Mucosa of rectum (tissue), 2 donors: ENCODE measurements around the gene AIFM2.
"Not testable (repeated sequence)": the region's sequence is repeated elsewhere in the genome, so short reads cannot be mapped to it uniquely, and the experiment has no call there.

Source experiments
- H3K27ac ChIP-seq, 2 donors: one replicate each; pipeline ENCODE4 v1.7.0; 2013; ENCODE audit warnings: inconsistent platforms in 2 of 2, low read depth in 2 of 2, low read length in 2 of 2
- H3K27me3 ChIP-seq, 2 donors: one replicate each; pipeline ENCODE4 v1.7.0; 2013; ENCODE audit warnings: low read length in 2 of 2; ENCODE audit not compliant: control insufficient read depth in 2 of 2, insufficient read depth in 2 of 2
- H3K36me3 ChIP-seq, 2 donors: one replicate each; pipeline ENCODE4 v1.7.0; 2013; ENCODE audit warnings: low read length in 2 of 2; ENCODE audit not compliant: control insufficient read depth in 2 of 2, insufficient read depth in 2 of 2
- H3K4me1 ChIP-seq, 2 donors: one replicate each; pipeline ENCODE4 v1.7.0; 2013; ENCODE audit warnings: low read length in 2 of 2, mild to moderate bottlenecking in 1 of 2; ENCODE audit not compliant: control insufficient read depth in 2 of 2, insufficient read depth in 2 of 2
- H3K4me3 ChIP-seq, 2 donors: one replicate each; pipeline ENCODE4 v1.7.0; 2013; ENCODE audit warnings: low read length in 2 of 2
- H3K9ac ChIP-seq, 2 donors: one replicate each; pipeline ENCODE4 v1.7.0; 2013; ENCODE audit warnings: low read length in 2 of 2, low read depth in 1 of 2, mild to moderate bottlenecking in 1 of 2
- H3K9me3 ChIP-seq, 2 donors: one replicate each; pipeline ENCODE4 v1.7.0; 2013; ENCODE audit warnings: low read length in 2 of 2; ENCODE audit not compliant: control insufficient read depth in 2 of 2
- donor health status: healthy.
- donor health status: Normal muscosa, but diverticular disease.

Gene AIFM2

GRCh38 chr10:70166394-70166793, 33.8 kb upstream of the AIFM2 start:
- peaks cover 18 to 20% of the 10 kb centered on the region in 2 donors for H3K4me1 ChIP-seq
- no peaks in the 10 kb centered on the region for H3K9me3 ChIP-seq
- H3K9ac ChIP-seq = no peak overlapping the region
- H3K27me3 ChIP-seq = no peaks in the 10 kb centered on the region
- no peak overlapping the region for H3K4me3 ChIP-seq
- no peak overlapping the region for H3K27ac ChIP-seq
- peaks cover 11 to 12% of the 10 kb centered on the region in 2 donors for H3K36me3 ChIP-seq

- Histone ChIP-seq H3K9me3 (no peaks in the 10 kb centered on the region), H3K27me3 (no peaks in the 10 kb centered on the region), H3K9ac (no peak overlapping the region), H3K4me3 (no peak overlapping the region), H3K4me1 (peaks cover 10 to 11% of the 10 kb centered on the region in 2 donors), H3K27ac (no peak overlapping the region), H3K36me3 (peaks cover 20 to 30% of the 10 kb centered on the region in 2 donors)
Measured at GRCh38 chr10:70164163-70164562, 31.5 kb upstream of the AIFM2 start.

GRCh38 chr10:70163448-70163847, 30.8 kb upstream of the AIFM2 start:
- H3K27me3 ChIP-seq = no peaks in the 10 kb centered on the region
- no peak overlapping the region for H3K9ac ChIP-seq
- no peaks in the 10 kb centered on the region for H3K9me3 ChIP-seq
- H3K27ac ChIP-seq = no peak overlapping the region
- H3K36me3 ChIP-seq = peaks cover 20 to 30% of the 10 kb centered on the region in 2 donors
- no peak overlapping the region for H3K4me3 ChIP-seq
- peaks cover 5 to 6% of the 10 kb centered on the region in 2 donors for H3K4me1 ChIP-seq

- Histone ChIP-seq H3K36me3 (peaks cover 25 to 36% of the 10 kb centered on the region in 2 donors), H3K9ac (no peak overlapping the region), H3K27ac (no peak overlapping the region), H3K4me3 (no peak overlapping the region), H3K4me1 (peaks cover 5 to 6% of the 10 kb centered on the region in 2 donors), H3K27me3 (no peaks in the 10 kb centered on the region), H3K9me3 (no peaks in the 10 kb centered on the region)
Measured at GRCh38 chr10:70162892-70163201, 30.2 kb upstream of the AIFM2 start.

GRCh38 chr10:70162151-70162891, 29.7 kb upstream of the AIFM2 start:
- Histone ChIP-seq H3K4me3 (no peak overlapping the region), H3K9ac (no peak overlapping the region)

GRCh38 chr10:70160798-70161197, 28.2 kb upstream of the AIFM2 start:
- peaks cover 34 to 48% of the 10 kb centered on the region in 2 donors for H3K36me3 ChIP-seq
- H3K4me1 ChIP-seq = peaks cover 4 to 5% of the 10 kb centered on the region in 2 donors
- H3K9me3 ChIP-seq = no peaks in the 10 kb centered on the region
- H3K4me3 ChIP-seq = no peak overlapping the region
- H3K27ac ChIP-seq = no peak overlapping the region
- no peaks in the 10 kb centered on the region for H3K27me3 ChIP-seq
- no peak overlapping the region for H3K9ac ChIP-seq

More at GRCh38 chr10:70162151-70162891, 29.7 kb upstream of the AIFM2 start:
- peaks cover 25 to 40% of the 10 kb centered on the region in 2 donors for H3K36me3 ChIP-seq
- H3K27ac ChIP-seq = no peak overlapping the region
- H3K9me3 ChIP-seq = no peaks in the 10 kb centered on the region
- no peaks in the 10 kb centered on the region for H3K27me3 ChIP-seq
- H3K4me1 ChIP-seq = peaks cover 4 to 5% of the 10 kb centered on the region in 2 donors

GRCh38 chr10:70159366-70159765, 26.7 kb upstream of the AIFM2 start:
- H3K4me3 ChIP-seq, H3K9ac ChIP-seq, H3K27ac ChIP-seq, H3K27me3 ChIP-seq, H3K4me1 ChIP-seq, H3K9me3 ChIP-seq: not testable (repeated sequence)
- peaks cover 41 to 54% of the 10 kb centered on the region in 2 donors for H3K36me3 ChIP-seq

DNA sequence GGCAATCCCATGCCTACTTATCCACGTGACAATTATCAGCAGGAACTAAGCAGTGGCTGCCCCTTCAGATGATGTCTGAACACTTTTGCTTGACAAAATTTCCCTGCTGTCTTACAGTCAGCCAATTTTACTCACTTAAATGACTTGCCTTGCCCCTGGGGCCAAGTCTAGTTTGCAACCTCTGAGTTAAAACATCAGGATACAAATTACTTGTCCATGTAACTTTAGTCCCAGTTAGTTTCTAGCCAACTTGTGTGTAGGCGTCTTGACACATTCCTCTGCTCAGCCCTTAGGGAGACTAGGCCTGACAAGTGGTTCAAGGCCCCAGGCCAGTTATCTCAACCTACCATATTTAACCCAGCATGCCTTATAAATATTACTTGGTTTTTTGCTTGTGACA, 25.5 kb upstream of the AIFM2 start:
- no peak overlapping the region for H3K27ac ChIP-seq
- no peak overlapping the region for H3K4me3 ChIP-seq
- H3K9me3 ChIP-seq = no peaks in the 10 kb centered on the region
- H3K27me3 ChIP-seq = no peaks in the 10 kb centered on the region
- H3K4me1 ChIP-seq = peaks cover 0 to 4% of the 10 kb centered on the region in 2 donors
- H3K9ac ChIP-seq = no peak overlapping the region
- H3K36me3 ChIP-seq = peaks cover 42 to 65% of the 10 kb centered on the region in 2 donors

DNA sequence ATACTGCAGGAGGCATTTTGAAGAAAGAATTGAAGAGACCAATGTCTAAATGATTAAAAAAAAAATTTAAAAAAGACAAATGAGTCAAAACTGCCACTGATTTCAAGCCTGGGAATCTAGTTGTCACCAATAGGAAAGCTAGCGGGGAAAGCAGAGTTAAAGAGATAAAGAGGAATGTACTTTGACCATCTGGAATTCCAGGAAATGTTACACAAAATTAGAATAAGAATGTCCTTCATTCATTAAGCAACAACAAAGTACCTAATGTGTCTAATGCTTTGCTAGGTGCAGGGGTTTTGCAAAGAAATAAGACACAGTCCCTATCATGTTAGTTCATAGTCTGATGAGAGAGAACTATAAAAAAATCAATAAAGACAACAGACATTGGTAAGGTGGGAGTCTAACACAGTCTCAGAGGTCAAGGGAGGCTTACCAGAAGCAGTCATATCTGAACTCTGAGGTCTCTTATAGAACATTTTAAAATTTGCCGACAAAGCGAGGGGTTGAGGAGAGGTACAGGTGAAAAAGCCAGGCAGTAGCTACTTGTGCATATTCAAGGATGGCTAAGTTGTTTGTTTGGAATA, 22.7 kb upstream of the AIFM2 start:
- H3K9ac ChIP-seq = no peak overlapping the region
- no peak overlapping the region for H3K4me3 ChIP-seq
- H3K36me3 ChIP-seq = peaks cover 60 to 79% of the 10 kb centered on the region in 2 donors
- H3K27ac ChIP-seq = no peak overlapping the region
- H3K4me1 ChIP-seq = no peaks in the 10 kb centered on the region
- H3K27me3 ChIP-seq = no peaks in the 10 kb centered on the region
- H3K9me3 ChIP-seq = no peaks in the 10 kb centered on the region

DNA sequence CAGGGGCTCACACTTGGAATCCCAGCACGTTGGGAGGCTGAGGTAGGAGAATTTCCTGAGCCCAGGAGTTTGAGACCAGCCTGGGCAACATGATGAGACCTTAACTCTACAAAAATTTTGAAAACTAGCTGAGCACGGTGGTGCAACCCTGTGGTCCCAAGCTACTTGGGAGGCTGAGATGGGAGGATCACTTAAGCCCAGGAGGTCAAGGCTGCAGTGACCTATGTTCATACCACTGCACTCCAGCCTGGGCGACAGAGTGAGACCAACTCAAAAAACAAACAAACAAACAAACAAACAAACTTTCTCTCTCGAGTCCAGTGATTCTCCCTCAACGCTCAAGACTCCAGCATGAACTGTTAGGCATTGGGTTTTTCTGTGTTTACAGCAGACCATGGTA, 15.9 kb upstream of the AIFM2 start:
- Histone ChIP-seq H3K27me3 (no peaks in the 10 kb centered on the region), H3K4me3 (no peak overlapping the region), H3K9me3 (no peaks in the 10 kb centered on the region), H3K36me3 (peaks cover 30 to 37% of the 10 kb centered on the region in 2 donors), H3K27ac (no peak overlapping the region), H3K4me1 (peaks cover 10 to 16% of the 10 kb centered on the region in 2 donors), H3K9ac (no peak overlapping the region)
